ENCODE measurements around the gene ITGB3. TPM values are rescaled to one million over a fixed set of nuclear protein-coding genes. Genes with fewer than 3 reads are reported as not detected.

The ITGB3 gene
- total RNA-seq, 1 donor from 2014 or later = 174 TPM

- H3K4me3 ChIP-seq (ENCODE audit: low read depth, low read length) = no peak overlapping the region
- no peak for TF ChIP-seq CTCF (IDR thresholded peaks at IDR 0.05; ENCODE audit: insufficient read depth, low read length, poor library complexity, severe bottlenecking)
- peak; percentile 86 for DNase-seq (ENCODE audit: low read depth)
Observed at GRCh38 chr17:47225436-47225858, 28.2 kb upstream of the ITGB3 start.

GRCh38 chr17:47225911-47226688 is 27.5 kb upstream of the ITGB3 start:
- Histone ChIP-seq H3K4me3 (ENCODE audit: low read depth, low read length) (no peak overlapping the region), H3K36me3 (ENCODE audit: control insufficient read depth, insufficient read depth, low read length) (no peaks in the 10 kb centered on the region), H3K27me3 (ENCODE audit: control insufficient read depth, insufficient read depth, low read length) (no peaks in the 10 kb centered on the region)
- TF ChIP-seq CTCF (IDR thresholded peaks at IDR 0.05; ENCODE audit: insufficient read depth, low read length, poor library complexity, severe bottlenecking) = no peak
- DNase-seq (ENCODE audit: low read depth) = no peak

More at GRCh38 chr17:47225436-47225858, 28.2 kb upstream of the ITGB3 start:
- no peaks in the 10 kb centered on the region for H3K27me3 ChIP-seq (ENCODE audit: control insufficient read depth, insufficient read depth, low read length)
- peaks cover 2% of the 10 kb centered on the region for H3K36me3 ChIP-seq (ENCODE audit: control insufficient read depth, insufficient read depth, low read length)

GRCh38 chr17:47227862-47228261 is 25.8 kb upstream of the ITGB3 start:
- no peak for TF ChIP-seq CTCF (IDR thresholded peaks at IDR 0.05; ENCODE audit: insufficient read depth, low read length, poor library complexity, severe bottlenecking)

GRCh38 chr17:47229535-47230443 is 23.8 kb upstream of the ITGB3 start:
- no peak overlapping the region for H3K4me3 ChIP-seq (ENCODE audit: low read depth, low read length)

More at GRCh38 chr17:47227862-47228261, 25.8 kb upstream of the ITGB3 start:
- H3K27me3 ChIP-seq (ENCODE audit: control insufficient read depth, insufficient read depth, low read length) = no peaks in the 10 kb centered on the region
- H3K36me3 ChIP-seq (ENCODE audit: control insufficient read depth, insufficient read depth, low read length) = no peaks in the 10 kb centered on the region
- DNase-seq (ENCODE audit: low read depth) = no peak
- no peak overlapping the region for H3K4me3 ChIP-seq (ENCODE audit: low read depth, low read length)

GRCh38 chr17:47230864-47231263 is 22.8 kb upstream of the ITGB3 start:
- no peaks in the 10 kb centered on the region for H3K27me3 ChIP-seq (ENCODE audit: control insufficient read depth, insufficient read depth, low read length)
- H3K4me3 ChIP-seq (ENCODE audit: low read depth, low read length) = no peak overlapping the region
- peaks cover 1% of the 10 kb centered on the region for H3K36me3 ChIP-seq (ENCODE audit: control insufficient read depth, insufficient read depth, low read length)
- no peak for TF ChIP-seq CTCF (IDR thresholded peaks at IDR 0.05; ENCODE audit: insufficient read depth, low read length, poor library complexity, severe bottlenecking)
- no peak for DNase-seq (ENCODE audit: low read depth)

More at GRCh38 chr17:47229535-47230443, 23.8 kb upstream of the ITGB3 start:
- Histone ChIP-seq H3K27me3 (ENCODE audit: control insufficient read depth, insufficient read depth, low read length) (no peaks in the 10 kb centered on the region), H3K36me3 (ENCODE audit: control insufficient read depth, insufficient read depth, low read length) (no peaks in the 10 kb centered on the region)
- DNase-seq (ENCODE audit: low read depth) = peak; percentile 86
- peak; percentile 99 for TF ChIP-seq CTCF (IDR thresholded peaks at IDR 0.05; ENCODE audit: insufficient read depth, low read length, poor library complexity, severe bottlenecking)

Data from kidney epithelial cell (primary cell).